ENCODE measurements around the gene PPP1R8. TPM values are rescaled to one million over a fixed set of nuclear protein-coding genes. Genes with fewer than 3 reads are reported as not detected.
"Not testable (repeated sequence)": the region's sequence is repeated elsewhere in the genome, so short reads cannot be mapped to it uniquely, and the experiment has no call there.

Gene PPP1R8
- total RNA-seq, 1 experiment from 2014 or later: 69.1 TPM

DNA sequence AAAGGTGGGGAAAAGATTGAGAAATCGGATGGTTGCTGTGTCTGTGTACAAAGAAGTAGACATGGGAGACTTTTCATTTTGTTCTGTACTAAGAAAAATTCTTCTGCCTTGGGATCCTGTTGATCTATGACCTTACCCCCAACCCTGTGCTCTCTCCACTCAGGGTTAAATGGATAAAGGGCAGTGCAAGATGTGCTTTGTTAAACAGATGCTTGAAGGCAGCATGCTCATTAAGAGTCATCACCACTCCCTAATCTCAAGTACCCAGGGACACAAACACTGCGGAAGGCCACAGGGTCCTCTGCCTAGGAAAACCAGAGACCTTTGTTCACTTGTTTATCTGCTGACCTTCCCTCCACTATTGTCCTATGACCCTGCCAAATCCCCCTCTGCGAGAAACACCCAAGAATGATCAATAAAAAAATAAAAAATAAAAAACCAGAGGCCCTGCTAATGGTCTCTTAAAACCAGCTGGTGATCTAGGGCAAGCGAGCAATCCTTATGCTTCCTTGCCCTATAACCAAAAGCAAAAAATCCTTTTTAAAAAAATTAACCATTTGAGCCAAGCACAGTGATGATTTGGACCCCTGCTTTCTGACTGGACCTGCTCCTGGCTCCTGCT is 1.1 kb upstream of the PPP1R8 start:
- in situ Hi-C loops (cut with HindIII; ENCODE audit: low sequenced_read_pairs); DNase-seq (ENCODE audit: low spot score): not testable (repeated sequence)

DNA sequence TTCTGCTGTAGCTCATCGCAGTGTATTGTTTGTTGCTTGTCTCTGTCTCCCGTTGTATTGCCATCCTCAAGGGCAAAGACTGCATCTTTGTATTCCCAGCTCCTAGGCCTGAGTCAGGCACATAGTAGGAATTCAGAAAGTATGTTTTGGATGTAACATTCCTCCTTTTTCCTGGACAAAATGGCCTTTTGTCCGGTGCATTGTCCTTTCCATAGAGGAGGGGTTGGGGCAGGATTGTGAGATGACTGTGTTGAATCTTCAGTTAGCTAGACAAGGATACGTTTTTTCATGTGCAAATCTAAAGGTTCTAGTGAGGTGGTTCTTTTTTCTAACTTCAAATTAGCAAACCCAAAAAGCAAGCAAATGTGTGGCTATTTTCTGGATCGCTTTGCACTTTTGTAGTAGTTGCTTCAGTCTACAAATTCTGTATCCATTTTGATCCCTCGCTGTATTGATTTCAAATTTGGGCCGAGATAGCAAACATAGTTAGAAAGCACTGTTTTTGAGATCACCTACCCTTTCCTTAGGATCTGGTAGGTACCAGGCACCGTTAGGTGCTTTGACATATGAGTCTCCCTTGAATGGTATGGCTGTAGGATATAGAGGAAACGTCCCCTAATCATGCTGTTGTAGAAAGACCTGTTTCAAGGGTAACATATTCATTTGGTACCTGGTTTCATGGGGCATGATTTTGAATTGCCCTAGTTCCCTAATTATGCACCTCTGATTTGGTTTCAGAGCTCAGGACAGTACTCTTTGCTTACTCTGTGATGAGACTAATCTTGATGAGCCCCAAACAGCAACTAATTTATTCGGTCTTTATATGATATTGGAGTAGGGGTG is 1.2 kb downstream of the PPP1R8 start:
- no peak for DNase-seq (ENCODE audit: low spot score)
- in situ Hi-C loops (cut with HindIII; ENCODE audit: low sequenced_read_pairs): no loop called here

DNA sequence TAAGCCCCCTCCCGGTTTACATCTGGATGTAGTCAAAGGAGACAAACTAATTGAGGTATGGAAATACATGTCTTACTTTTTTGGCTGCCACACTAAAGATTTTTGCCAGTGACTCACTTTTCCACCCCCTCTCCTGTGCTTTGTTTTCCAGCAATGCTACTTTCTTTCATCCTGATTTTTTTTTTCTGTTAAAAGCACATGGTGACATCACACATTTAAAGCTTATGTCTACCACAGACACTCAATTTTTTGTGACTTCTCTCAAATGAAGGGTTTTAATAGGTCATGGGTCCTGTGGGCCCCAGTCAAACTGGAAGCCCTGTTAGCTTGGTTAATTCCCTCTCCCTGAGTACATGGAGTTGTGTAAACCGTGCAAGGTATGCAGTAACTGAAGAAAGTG is 2.2 kb downstream of the PPP1R8 start:
- DNase-seq (ENCODE audit: low spot score): no peak
- in situ Hi-C loops (cut with HindIII; ENCODE audit: low sequenced_read_pairs): no loop called here

DNA sequence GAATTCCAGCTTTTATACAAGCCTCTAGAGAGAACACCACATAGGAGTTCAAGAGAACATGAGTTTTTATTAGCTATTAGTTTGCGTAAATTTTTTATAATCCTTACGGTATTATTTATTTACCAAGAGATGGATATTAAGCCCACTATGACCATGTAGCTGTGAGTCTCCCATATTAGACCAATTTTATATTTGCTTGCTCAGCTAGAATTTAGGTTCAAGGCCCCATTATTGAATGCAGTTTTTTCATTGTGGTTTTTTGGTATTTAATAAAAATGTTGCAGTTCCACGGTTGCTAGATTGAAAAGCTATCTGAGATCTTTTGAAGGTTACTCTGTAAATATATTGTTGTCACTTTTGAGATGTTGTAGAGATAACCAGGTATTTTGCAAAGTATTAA is 2.9 kb downstream of the PPP1R8 start:
- in situ Hi-C loops (cut with HindIII; ENCODE audit: low sequenced_read_pairs): no loop called here
- DNase-seq (ENCODE audit: low spot score): no peak

DNA sequence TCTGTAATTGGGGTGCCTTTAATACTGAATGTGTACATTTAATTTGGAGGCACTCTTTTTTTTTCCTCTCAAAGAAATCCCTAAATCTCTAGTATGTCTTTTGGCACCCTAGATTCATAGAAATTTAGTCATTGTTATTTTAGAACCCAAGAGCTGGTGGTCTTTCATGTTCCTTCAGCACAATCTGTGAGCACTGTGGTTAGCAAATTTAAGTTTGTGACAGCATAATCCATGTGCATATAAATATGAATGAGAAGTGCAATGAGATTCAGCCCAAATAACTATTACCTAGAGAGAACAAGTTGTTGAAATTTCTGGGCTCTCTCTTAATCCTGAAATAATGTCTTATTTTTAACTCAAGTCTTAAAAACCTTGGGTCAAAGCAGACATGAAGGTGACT is 4.5 kb downstream of the PPP1R8 start:
- in situ Hi-C loops (cut with HindIII; ENCODE audit: low sequenced_read_pairs): no loop called here
- DNase-seq (ENCODE audit: low spot score): no peak

DNA sequence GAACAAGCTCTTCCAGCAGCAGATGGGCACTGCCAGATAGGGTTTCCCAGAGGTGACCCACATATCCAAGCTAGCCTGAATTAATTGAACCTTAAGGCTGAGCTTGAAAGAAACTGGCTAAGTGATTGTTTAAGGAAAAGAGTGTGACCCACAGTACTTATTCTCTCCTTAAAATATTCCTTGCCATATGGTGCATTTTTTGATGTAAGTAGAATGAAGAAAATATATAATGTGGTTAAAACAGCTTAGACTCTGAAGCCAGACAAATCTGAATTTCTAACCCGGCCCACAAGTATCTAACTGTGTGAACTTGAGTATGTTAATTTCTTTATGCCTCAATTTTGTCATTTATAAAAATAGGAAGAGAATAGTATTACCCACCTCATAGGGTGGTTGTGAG is 4.9 kb downstream of the PPP1R8 start:
- no peak for DNase-seq (ENCODE audit: low spot score)

DNA sequence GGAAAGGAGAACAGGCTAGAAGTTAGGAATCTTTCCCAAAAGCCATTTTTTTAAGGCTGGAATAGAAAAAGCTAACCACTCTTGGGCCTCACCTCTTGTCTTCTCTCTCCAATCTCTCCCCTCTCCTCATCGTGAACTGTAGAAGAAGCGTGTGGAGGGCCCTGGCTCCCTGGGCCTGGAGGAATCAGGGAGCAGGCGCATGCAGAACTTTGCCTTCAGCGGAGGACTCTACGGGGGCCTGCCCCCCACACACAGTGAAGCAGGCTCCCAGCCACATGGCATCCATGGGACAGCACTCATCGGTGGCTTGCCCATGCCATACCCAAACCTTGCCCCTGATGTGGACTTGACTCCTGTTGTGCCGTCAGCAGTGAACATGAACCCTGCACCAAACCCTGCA is 19.4 kb downstream of the PPP1R8 start:
- no peak for DNase-seq (ENCODE audit: low spot score)
- in situ Hi-C loops (cut with HindIII; ENCODE audit: low sequenced_read_pairs): no loop called here

More for the DNA sequence above, 4.9 kb downstream of the PPP1R8 start:
- in situ Hi-C loops (cut with HindIII; ENCODE audit: low sequenced_read_pairs): no loop called here

DNA sequence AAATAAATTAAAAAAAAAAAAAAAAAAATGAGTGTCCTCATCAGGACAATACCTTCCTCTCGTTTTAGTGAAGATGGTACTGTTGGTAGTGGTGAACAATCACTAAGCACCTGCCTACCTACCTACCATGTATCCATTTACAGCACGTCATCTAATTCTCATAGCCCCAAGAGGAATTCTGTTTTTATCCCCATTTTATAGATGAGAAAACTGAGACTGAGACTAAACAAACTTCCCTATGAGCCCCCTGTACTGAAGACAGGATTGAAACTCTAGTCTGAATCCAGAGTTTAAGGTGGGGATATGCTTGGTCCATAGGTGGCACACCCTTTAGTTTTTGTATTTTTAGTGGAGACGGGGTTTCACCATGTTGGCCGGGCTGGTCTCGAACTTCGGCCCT is 24.5 kb downstream of the PPP1R8 start:
- in situ Hi-C loops (cut with HindIII; ENCODE audit: low sequenced_read_pairs): no loop called here
- DNase-seq (ENCODE audit: low spot score): no peak

DNA sequence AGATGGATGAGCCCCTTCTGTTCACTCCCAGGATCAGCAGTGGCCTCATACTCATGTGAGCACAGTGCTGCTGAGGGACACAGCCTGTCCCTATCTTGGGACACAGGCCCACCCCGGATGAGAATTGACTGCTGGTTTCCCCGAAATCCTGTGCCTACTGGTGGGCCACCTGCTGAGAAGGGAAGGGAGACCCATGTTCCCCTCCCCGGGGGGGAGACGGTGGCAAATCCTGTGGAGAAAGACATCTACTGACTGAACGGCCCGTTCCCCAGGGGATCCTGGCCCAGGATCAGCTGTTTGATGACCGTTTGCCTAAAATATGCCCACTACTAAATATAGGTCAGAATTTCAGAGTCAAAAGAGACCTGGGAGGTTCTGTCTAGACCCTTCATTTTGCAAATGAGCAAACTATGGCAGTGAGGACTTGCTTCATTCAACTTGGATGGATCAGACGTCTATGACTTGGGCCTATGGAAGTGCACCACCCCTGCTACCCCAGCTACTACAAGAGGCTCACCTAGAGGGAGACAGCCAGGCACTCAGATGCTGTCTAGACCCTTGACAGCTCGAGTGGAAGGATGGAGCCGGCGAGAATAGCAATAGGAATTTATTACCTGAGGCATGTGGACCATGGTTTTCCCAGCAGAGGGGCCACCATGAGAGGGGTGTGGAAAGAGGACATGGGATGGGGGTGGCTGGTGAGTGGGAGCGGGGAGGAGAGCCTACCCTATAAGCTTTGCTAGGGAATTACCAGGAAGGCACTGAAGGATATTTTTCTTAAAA is 26.2 kb downstream of the PPP1R8 start:
- no peak for DNase-seq (ENCODE audit: low spot score)
- in situ Hi-C loops (cut with HindIII; ENCODE audit: low sequenced_read_pairs): no loop called here

DNA sequence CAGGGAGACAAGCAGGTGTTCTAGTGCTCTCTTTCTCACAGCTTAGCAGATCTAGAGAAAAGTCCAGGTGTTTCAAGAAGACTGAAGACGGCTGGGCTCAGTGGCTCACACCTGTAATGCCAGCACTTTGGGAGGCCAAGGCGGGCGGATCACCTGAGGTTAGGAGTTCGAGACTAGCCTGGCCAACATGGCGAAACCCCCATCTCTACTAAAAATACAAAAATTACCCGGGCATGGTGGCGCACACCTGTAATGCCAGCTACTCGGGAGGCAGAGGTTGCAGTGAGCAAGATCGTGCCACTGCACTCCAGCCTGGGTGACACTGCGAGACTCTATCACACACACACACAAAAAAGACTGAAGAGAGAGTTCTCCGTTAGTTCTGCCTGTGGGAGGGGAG is 27.0 kb downstream of the PPP1R8 start:
- DNase-seq (ENCODE audit: low spot score); in situ Hi-C loops (cut with HindIII; ENCODE audit: low sequenced_read_pairs): not testable (repeated sequence)

DNA sequence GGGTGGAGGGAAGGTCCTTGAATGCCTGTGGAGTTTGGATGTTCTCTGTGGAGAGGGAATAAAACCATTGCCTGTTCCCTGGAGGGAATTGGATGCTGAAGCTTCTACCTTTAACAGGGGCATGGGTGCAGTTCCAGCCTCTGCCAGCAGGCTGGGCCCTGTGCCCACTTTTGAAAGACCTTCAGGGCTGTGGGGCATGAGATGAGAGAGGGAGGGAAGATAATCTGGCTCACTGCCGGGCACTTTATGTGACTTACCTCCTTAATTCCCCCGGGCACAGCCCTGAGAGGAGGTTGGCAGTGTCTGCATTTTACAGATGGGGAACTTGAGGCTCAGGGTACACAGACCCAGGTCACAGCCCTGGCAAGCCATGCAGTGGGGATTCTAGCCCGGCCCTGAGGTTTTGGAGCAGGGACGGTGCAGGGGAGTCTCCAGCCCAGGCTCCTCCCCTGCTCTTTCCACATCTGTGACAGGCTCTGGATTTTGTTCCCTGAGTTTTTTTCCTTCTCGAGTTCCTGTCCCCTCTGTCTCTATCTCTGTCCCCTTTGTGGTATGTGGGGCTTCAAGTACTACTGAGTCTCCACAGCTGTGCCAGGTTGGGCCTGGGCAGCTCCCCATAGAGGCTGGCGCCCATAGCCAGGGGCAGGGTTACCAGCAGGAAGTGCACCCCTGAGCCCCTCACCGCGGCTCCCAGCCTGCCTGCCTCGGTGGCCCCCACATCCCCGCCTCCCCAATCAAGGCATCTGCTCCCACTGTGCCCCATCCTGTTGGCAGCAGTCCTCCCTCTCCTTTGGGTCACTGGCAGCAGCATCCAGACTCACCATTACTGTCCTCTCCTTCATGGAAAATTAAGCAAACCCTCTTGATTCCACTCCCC is 27.7 kb downstream of the PPP1R8 start:
- DNase-seq (ENCODE audit: low spot score): peak; percentile 72
- in situ Hi-C loops (cut with HindIII; ENCODE audit: low sequenced_read_pairs): no loop called here

DNA sequence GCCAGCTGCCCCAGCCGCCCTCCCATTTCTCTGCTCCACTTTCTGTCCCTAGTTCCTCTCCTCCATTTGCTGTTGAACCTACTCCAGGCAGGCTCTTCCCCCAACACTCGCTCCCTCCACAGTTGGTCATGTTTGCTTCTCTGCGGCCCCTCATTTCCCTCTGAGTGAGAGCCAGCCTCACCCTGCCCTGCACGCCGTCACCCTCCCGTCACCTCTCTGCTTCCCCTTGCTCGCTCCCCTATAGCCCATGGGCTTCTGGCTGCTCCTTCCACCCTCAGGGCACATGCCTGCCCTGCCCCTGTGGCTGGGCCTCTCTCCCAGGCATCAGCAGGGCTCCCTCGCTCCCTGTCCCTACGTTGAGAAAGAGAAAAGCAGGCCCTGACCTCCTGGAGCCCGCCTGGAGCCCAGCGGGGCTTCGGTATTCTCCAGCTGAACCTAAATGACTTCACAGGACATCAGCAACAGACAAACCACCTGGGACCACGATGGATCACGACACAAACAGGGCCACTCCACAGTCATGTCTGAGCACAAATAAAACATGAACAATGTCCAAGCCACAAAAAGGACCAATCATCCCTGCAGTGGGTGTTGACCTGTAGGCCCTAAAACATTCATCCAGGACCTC is 28.5 kb downstream of the PPP1R8 start:
- in situ Hi-C loops (cut with HindIII; ENCODE audit: low sequenced_read_pairs): no loop called here
- no peak for DNase-seq (ENCODE audit: low spot score)

DNA sequence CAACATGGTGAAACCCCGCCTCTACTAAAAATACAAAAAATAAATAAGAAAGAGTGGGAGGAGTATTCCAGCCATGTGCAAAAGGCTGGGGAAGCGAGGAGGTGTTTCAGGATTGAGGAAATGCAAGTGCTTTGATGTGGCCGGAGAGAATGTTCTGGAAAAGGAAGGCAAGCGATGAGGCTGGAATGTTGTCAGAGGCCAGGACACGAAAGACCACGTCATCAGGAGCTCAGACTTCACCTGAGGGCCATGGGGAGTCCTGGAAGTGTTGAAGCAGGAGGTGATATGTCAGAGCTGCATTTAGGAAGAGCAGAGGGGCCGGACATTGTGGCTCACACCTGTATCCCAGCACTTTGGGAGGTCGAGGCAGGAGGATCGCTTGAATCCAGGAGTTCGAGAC is 30.9 kb downstream of the PPP1R8 start:
- in situ Hi-C loops (cut with HindIII; ENCODE audit: low sequenced_read_pairs): no loop called here
- DNase-seq (ENCODE audit: low spot score): no peak

DNA sequence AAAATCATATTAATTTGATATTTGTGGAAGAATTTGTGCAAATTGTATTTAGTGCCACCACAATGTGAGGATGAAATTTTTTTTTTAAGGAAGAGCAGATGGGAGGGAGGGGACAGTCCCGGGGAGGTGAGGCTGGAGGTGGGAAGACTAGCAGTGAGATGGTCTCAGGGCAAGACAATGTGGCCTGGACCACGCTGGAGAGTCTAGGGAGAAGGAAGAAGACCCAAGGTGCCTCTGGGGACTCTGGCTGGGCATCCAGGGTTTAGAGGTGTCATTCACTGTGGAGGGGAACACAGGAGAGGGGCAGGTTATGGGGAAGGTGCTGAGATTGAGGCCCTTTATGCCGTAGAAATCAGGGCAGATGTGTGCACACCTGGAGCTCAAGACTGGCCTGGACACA is 31.4 kb downstream of the PPP1R8 start:
- no peak for DNase-seq (ENCODE audit: low spot score)
- in situ Hi-C loops (cut with HindIII; ENCODE audit: low sequenced_read_pairs): no loop called here

DNA sequence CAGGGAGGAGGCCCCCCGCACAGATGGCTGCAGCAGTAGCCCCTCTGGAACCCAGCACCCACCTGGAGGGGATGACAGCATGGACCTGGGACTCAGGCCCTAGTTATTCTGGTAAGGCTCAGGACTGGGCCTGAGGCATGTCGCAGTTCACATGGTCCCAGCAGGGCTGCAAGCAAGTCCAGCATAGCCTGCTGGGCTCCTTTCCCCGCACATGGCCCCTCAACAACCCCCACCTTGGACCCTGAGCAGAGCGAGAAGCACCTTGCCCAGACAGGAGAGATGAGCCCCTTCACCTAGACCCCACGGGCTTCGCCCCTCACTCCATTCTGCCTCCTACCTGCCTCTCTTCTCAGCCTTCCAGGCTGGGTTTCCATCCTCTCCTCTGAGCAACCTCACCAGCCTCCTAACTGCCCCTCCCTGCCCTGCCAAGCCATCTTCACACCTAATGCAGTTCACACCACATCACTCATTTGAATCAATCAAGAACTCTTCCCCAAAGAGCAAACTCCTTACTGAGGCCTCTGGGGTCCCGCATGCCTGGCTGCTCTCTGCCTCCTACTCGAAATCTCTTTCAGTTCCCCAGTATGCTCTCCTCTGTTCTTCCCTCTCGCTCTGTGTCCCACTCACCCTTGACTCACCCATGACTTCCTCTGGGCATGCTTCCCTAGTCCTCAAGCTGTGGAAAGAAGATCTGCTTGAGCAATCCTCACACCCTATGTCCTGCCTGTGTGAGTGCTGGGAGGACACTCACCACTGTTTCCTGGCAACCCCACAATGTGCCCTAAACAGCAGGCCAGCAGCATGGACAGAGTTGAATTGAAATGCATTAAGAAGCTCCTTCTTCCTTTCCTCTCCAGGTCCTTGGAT is 32.3 kb downstream of the PPP1R8 start:
- no peak for DNase-seq (ENCODE audit: low spot score)
- in situ Hi-C loops (cut with HindIII; ENCODE audit: low sequenced_read_pairs): no loop called here

DNA sequence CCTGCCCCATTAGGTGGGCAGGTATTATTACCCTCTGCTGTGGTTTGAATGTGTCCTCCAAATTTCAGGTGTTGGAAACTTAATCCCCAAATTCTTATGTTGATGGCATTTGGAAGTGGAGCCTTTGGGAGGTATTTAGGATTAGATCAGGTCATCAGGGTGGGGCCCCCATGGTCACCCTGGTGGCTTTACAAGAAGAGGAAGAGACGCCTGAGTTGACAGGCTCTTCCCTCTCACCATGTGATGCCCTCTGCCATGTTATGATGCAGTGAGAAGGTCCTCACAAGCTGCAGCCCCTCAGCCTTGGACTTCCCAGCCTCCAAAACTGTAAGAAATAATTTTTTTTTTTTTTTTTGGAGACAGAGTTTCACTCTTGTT is 32.9 kb downstream of the PPP1R8 start:
- DNase-seq (ENCODE audit: low spot score): no peak
- in situ Hi-C loops (cut with HindIII; ENCODE audit: low sequenced_read_pairs): no loop called here

DNA sequence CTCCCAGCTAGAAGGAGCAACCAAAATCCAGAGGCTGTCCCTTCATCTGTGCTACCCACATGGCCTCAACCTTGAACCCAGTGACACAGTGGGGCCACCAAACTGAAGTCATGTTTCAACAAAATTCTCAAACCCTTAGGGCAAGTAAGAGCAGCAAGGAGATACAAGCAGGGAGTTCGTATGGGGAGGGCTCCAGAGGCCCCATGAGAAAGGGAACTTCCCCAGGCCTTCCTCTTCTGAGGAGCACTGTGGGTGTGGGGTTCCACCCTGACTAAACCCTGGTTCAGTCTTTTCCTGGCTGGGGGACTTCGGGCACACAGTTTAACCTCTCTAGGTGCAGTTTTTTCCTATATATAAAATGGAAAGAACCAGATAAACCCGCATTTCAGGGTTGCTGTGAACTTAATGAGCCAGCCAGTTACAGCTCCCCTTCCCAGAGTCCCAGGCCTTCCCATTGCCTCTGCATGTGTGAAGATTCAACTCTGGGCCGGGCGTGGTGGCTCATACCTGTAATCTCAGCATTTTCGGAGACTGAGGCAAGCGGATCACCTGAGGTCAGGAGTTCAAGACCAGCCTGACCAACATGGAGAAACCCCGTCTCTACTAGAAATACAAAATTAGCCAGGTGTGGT is 33.8 kb downstream of the PPP1R8 start:
- DNase-seq (ENCODE audit: low spot score): no peak
- in situ Hi-C loops (cut with HindIII; ENCODE audit: low sequenced_read_pairs): no loop called here

DNA sequence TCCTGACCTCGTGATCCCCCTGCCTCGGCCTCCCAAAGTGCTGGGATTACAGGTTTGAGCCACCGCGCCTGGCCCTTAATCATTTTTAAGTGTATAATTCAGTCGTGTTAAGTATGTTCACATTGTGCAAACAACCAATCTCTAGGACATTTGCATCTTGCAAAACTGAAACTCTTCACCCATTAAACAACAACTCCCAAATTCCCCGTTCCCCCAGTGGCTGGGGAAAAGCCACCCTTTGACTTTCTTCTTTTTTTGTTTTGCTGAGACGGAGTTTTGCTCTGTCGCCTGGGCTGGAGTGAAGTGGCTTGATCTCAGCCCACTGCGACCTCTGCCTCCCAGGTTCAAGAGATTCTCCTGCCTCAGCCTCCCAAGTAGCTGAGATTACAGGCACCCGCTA is 35.2 kb downstream of the PPP1R8 start:
- in situ Hi-C loops (cut with HindIII; ENCODE audit: low sequenced_read_pairs): no loop called here
- DNase-seq (ENCODE audit: low spot score): no peak
